Tibial nerve (tissue), 4 donors: ENCODE measurements around the gene MLST8.

Experiments
- EP300 ChIP-seq, 2 donors: sonication (generic); formaldehyde crosslinking; IDR thresholded peaks; one replicate each; pipeline ENCODE4 v1.6.1; 2017; ENCODE audit warnings: antibody characterized with exemption in 2 of 2, mild to moderate bottlenecking in 1 of 2
- TF ChIP-seq, protein P1 (sequence below), 5 experiments: fragments of 200-600 bp in 3 of 5; fragments of 450-650 bp in 2 of 5; sonication (generic) in 3 of 5; IDR thresholded peaks; one replicate each; pipeline ENCODE4 v1.5.1; 2016 to 2019; ENCODE audit warnings: antibody characterized with exemption in 5 of 5, mild to moderate bottlenecking in 3 of 5, moderate library complexity in 2 of 5

DNA sequence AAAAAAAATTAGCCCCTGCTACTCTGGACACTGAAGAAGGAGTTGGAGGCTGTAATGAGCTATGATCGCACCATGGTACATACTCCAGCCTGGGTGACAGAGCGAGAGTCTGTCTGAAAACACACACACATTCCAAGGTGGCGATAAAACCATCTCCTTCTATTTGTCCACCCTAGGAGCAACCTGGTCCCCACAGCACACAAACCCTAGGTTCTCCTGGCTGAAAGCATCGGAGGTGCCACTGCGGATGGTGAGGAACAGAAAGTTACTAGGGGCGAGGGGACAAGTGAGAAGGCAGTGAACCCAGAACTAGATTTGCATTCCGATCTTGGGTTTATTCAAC lies 47.5 kb downstream of the MLST8 start:
- TF ChIP-seq, protein P1, sequence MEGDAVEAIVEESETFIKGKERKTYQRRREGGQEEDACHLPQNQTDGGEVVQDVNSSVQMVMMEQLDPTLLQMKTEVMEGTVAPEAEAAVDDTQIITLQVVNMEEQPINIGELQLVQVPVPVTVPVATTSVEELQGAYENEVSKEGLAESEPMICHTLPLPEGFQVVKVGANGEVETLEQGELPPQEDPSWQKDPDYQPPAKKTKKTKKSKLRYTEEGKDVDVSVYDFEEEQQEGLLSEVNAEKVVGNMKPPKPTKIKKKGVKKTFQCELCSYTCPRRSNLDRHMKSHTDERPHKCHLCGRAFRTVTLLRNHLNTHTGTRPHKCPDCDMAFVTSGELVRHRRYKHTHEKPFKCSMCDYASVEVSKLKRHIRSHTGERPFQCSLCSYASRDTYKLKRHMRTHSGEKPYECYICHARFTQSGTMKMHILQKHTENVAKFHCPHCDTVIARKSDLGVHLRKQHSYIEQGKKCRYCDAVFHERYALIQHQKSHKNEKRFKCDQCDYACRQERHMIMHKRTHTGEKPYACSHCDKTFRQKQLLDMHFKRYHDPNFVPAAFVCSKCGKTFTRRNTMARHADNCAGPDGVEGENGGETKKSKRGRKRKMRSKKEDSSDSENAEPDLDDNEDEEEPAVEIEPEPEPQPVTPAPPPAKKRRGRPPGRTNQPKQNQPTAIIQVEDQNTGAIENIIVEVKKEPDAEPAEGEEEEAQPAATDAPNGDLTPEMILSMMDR (IDR thresholded peaks at IDR 0.05), result no peak
- no peak for TF ChIP-seq EP300 (IDR thresholded peaks at IDR 0.05)
